GM12878 (cell line): Measurements from ENCODE around the gene LHFPL3. TPM values are rescaled to one million over a fixed set of nuclear protein-coding genes. Genes with fewer than 3 reads are reported as not detected.

Experiments
- ATAC-seq: fragments of 200-7000 bp; cut with Tn5 transposase; 3 replicates; pipeline ENCODE4 v1.9.1; 2020; ENCODE audit warnings: mild to moderate bottlenecking, moderate library complexity
- BruUV-seq: library from RNA; stranded (reverse); fragments of 400-500 nt; replicated peaks from 2 replicates; lab custom pipeline; 2021; lab: Mats Ljungman, UMichigan
- CTCF ChIA-PET: fragments of 300-600 bp; sonication (Branson Sonifier 250); formaldehyde crosslinking; extraction: SDS; loops from one replicate; lab custom pipeline; 2021; ENCODE audit warnings: inconsistent platforms; lab: Yijun Ruan, JAX
- POLR2A ChIA-PET: fragments of 350-600 bp; formaldehyde crosslinking; extraction: SDS; loops from one replicate; lab custom pipeline; 2021; ENCODE audit warnings: inconsistent platforms; lab: Charles Lee
- RAD21 ChIA-PET: fragments of 300-600 bp; sonication (Branson Sonifier 250); formaldehyde crosslinking; loops from one replicate; lab custom pipeline; 2023; ENCODE audit warnings: antibody characterized with exemption; ENCODE audit not compliant: unreplicated experiment; lab: Charles Lee
- SMC1A ChIA-PET: fragments of 300-600 bp; sonication (Branson Sonifier 250); formaldehyde crosslinking; loops from one replicate; lab custom pipeline; 2023; ENCODE audit not compliant: unreplicated experiment, uncharacterized antibody; lab: Charles Lee
- DNase-seq: peaks from one replicate; pipeline ENCODE4 v3.0.0-alpha.2; 2011; ENCODE audit warnings: low read depth, low spot score
- FAIRE-seq: peaks from 3 replicates; lab custom pipeline; 2011; peaks lifted over from hg19 to GRCh38; lab: Jason Lieb, UNC
- H2AFZ ChIP-seq: 2 replicates; pipeline ENCODE4 v1.6.0; 2011; ENCODE audit warnings: low read depth, low read length, control low read depth; ENCODE audit not compliant: control insufficient read depth
- H3K27ac ChIP-seq: 2 replicates; pipeline ENCODE4 v1.5.1; 2011; ENCODE audit warnings: control low read depth; ENCODE audit not compliant: control insufficient read depth, insufficient read depth
- H3K27me3 ChIP-seq, 2 experiments: replicated peaks in 1 of 2; 2 replicates each; pipeline versions ENCODE4 v1.6.0 to v1.6.1; 2011; ENCODE audit warnings: low read length in 1 of 2; ENCODE audit not compliant: control insufficient read depth in 2 of 2, insufficient read depth in 2 of 2
- H3K36me3 ChIP-seq, 2 experiments: 2 replicates each; pipeline ENCODE4 v1.5.1; 2011; ENCODE audit warnings: low read length in 1 of 2; ENCODE audit not compliant: control insufficient read depth in 2 of 2, insufficient read depth in 2 of 2
- H3K4me1 ChIP-seq: 2 replicates; pipeline ENCODE4 v1.6.1; 2011; ENCODE audit warnings: mild to moderate bottlenecking, low read length, moderate library complexity, mixed read lengths; ENCODE audit not compliant: control insufficient read depth, insufficient read depth
- H3K4me2 ChIP-seq: 2 replicates; pipeline ENCODE4 v1.6.0; 2011; ENCODE audit warnings: control low read depth; ENCODE audit not compliant: control insufficient read depth, insufficient read depth
- H3K4me3 ChIP-seq: fragments of 200-600 bp; sonication (generic); 2 replicates; pipeline ENCODE4 v1.5.1; 2016
- H3K79me2 ChIP-seq: 2 replicates; pipeline ENCODE4 v1.6.0; 2011; ENCODE audit warnings: low read length; ENCODE audit not compliant: control insufficient read depth, insufficient read depth
- H3K9ac ChIP-seq: 2 replicates; pipeline ENCODE4 v1.8.0; 2011; ENCODE audit warnings: low read length, control low read depth, mixed read lengths; ENCODE audit not compliant: control insufficient read depth, insufficient read depth
- H3K9me3 ChIP-seq: replicated peaks from 3 replicates; pipeline ENCODE4 v1.5.1; 2011; ENCODE audit warnings: mild to moderate bottlenecking, low read length; ENCODE audit not compliant: control insufficient read depth, insufficient read depth
- H4K20me1 ChIP-seq: 2 replicates; pipeline ENCODE4 v1.6.0; 2011; ENCODE audit not compliant: control insufficient read depth, insufficient read depth
- BMI1 ChIP-seq: fragments of 450-650 bp; IDR thresholded peaks from 2 replicates; pipeline ENCODE4 v1.6.1; 2016; ENCODE audit warnings: mild to moderate bottlenecking, moderate library complexity, borderline replicate concordance
- GABPA ChIP-seq: IDR thresholded peaks from 2 replicates; pipeline ENCODE4 v1.6.1; 2014; ENCODE audit warnings: antibody characterized with exemption, low read depth, mild to moderate bottlenecking, inconsistent platforms
- IRF4 ChIP-seq: IDR thresholded peaks from 2 replicates; pipeline ENCODE4 v1.6.1; 2011; ENCODE audit warnings: low read depth, low read length
- KLF5 ChIP-seq: fragments of 450-650 bp; IDR thresholded peaks from 2 replicates; pipeline ENCODE4 v1.6.1; 2014; ENCODE audit warnings: mild to moderate bottlenecking; ENCODE audit not compliant: partially characterized antibody
- MTA2 ChIP-seq: fragments of 450-650 bp; IDR thresholded peaks from 2 replicates; pipeline ENCODE4 v1.6.1; 2016; ENCODE audit warnings: low read depth, mild to moderate bottlenecking, moderate library complexity
- MYB ChIP-seq: fragments of 150-350 bp; IDR thresholded peaks from 2 replicates; pipeline ENCODE4 v1.6.1; 2014; ENCODE audit warnings: mild to moderate bottlenecking, low read depth, low read length, borderline replicate concordance
- NBN ChIP-seq: fragments of 450-650 bp; IDR thresholded peaks from 2 replicates; pipeline ENCODE4 v1.6.1; 2016
- NFYA ChIP-seq: IDR thresholded peaks from 2 replicates; pipeline ENCODE4 v1.6.1; 2011; ENCODE audit warnings: low read depth, mild to moderate bottlenecking, low read length, improper control_type of control experiment, borderline replicate concordance
- NR2C2 ChIP-seq: IDR thresholded peaks from 2 replicates; pipeline ENCODE4 v1.6.1; 2011; ENCODE audit warnings: borderline replicate concordance, low read depth; ENCODE audit not compliant: control insufficient read depth, insufficient read length
- NR2F1 ChIP-seq: fragments of 450-650 bp; conservative IDR thresholded peaks from 2 replicates; pipeline ENCODE4 v1.6.1; 2017; ENCODE audit warnings: mild to moderate bottlenecking
- RBBP5 ChIP-seq: fragments of 200-600 bp; sonication (generic); conservative IDR thresholded peaks from 2 replicates; pipeline ENCODE4 v1.6.1; 2016
- RFX5 ChIP-seq: IDR thresholded peaks from 2 replicates; pipeline ENCODE4 v1.6.1; 2011; ENCODE audit warnings: low read depth, low read length, improper control_type of control experiment
- SMARCA5 ChIP-seq: fragments of 450-650 bp; IDR thresholded peaks from 2 replicates; pipeline ENCODE4 v1.6.1; 2017; ENCODE audit warnings: mild to moderate bottlenecking
- SMC3 ChIP-seq: IDR thresholded peaks from 2 replicates; pipeline ENCODE4 v1.6.1; 2011; ENCODE audit warnings: low read length, improper control_type of control experiment, borderline replicate concordance
- SP1 ChIP-seq: IDR thresholded peaks from one replicate; pipeline ENCODE4 v1.6.1; 2011; ENCODE audit warnings: low read depth, low read length
- SPI1 ChIP-seq: IDR thresholded peaks from 2 replicates; pipeline ENCODE4 v1.6.1; 2011; ENCODE audit warnings: low read depth, mild to moderate bottlenecking, low read length, moderate library complexity, borderline replicate concordance; ENCODE audit not compliant: insufficient read depth
- SREBF2 ChIP-seq: IDR thresholded peaks from 2 replicates; pipeline ENCODE4 v1.6.1; 2012; ENCODE audit warnings: mild to moderate bottlenecking, low read length
- SUZ12 ChIP-seq: fragments of 200-600 bp; sonication (generic); IDR thresholded peaks from one replicate; pipeline ENCODE4 v1.6.1; 2018; ENCODE audit warnings: antibody characterized with exemption, mild to moderate bottlenecking; ENCODE audit not compliant: unreplicated experiment
- TARDBP ChIP-seq: IDR thresholded peaks from 2 replicates; pipeline ENCODE4 v1.6.1; 2016; ENCODE audit warnings: borderline replicate concordance
- ZNF207 ChIP-seq: fragments of 450-650 bp; IDR thresholded peaks from 2 replicates; pipeline ENCODE4 v1.6.1; 2014; ENCODE audit warnings: antibody characterized with exemption, mild to moderate bottlenecking, borderline replicate concordance
- WGBS: methylation state at CpG from one replicate; pipeline ENCODE4 v1.1.6; 2016; ENCODE audit warnings: low lambda C conversion rate; ENCODE audit not compliant: insufficient replicate concordance, insufficient coverage; ENCODE audit errors: missing lambda C conversion rate; 5-methylcytosine and 5-hydroxymethylcytosine counted together
- in situ Hi-C: fragments of 300-500 bp; cut with MboI; formaldehyde crosslinking; loops from 9 replicates; pipeline ENCODE4 v1.14.3; 2018; ENCODE audit warnings: mixed read lengths
- intact Hi-C: fragments of 100-400 bp; cut with micrococcal nuclease; formaldehyde crosslinking; loops from one replicate; pipeline ENCODE4 v1.14.2; 2022; ENCODE audit not compliant: unreplicated experiment
- polyA plus RNA-seq, 11 experiments: library from polyadenylated mRNA; depleted of rRNA in 4 of 11; unstranded in 6 of 11; stranded (reverse) in 5 of 11; fragments of >200 nt; fragmentation: Nextera tagmentation in 4 of 11; fragmentation: Illumina TruSeq in 1 of 11; extraction: Ambion mirVana in 4 of 11; extraction: Trizol in 1 of 11; gene quantifications; 1 replicate in 1 of 11; 2 replicates in 10 of 11; pipeline versions ENCODE4 v1.2.1 to v1.2.3, GENCODE V29; 2011 to 2016; ENCODE audit warnings: inconsistent platforms in 2 of 11, missing spikeins in 2 of 11, low read depth in 1 of 11
- total RNA-seq, 4 experiments: library from RNA; depleted of rRNA in 3 of 4; stranded (reverse); fragments of >200 nt in 3 of 4; fragmentation: Illumina TruSeq in 1 of 4; extraction: Trizol in 1 of 4; gene quantifications; 2 replicates each; pipeline versions ENCODE4 v1.2.1 to v1.2.3, GENCODE V29; 2013 to 2021
- TF ChIP-seq, protein P1 (sequence below), 3 experiments: IDR thresholded peaks in 2 of 3; conservative IDR thresholded peaks in 1 of 3; 2 replicates each; pipeline ENCODE4 v1.5.1; 2011; ENCODE audit warnings: low read depth in 3 of 3, low read length in 3 of 3, mild to moderate bottlenecking in 3 of 3, control low read depth in 2 of 3, moderate library complexity in 2 of 3, inconsistent platforms in 1 of 3, mixed read lengths in 1 of 3; ENCODE audit not compliant: control insufficient read depth in 2 of 3, insufficient read depth in 1 of 3; ENCODE audit errors: extremely low read depth in 1 of 3

The LHFPL3 gene
- total and polyA plus RNA-seq, 10 of the 15 experiments (the other 5 are each of a cell fraction or from before 2014, with no cell fraction given), result 0.09 TPM; not detected in 9

DNA sequence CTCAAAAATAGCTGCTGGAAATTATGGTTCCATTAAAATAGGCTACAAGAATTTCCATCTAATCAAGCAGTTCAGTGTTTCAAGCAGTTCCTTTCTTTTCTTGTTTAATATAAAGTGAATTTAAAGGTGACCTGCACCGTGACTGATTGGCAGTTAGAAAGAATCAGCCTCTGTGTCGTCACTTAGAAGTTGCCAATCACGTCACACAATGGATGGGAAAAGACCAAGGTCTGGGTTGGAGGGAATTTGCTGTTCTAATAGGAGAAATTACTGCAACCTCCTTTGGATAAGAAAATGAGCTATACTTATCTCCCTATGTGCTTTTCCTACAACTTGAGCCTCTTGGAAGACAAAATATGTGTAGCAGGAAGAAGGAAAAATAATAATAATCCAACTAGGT lies 466.2 kb downstream of the LHFPL3 start:
- BruUV-seq, result no TSS peak
- Histone ChIP-seq H3K4me3 (no peak overlapping the region), H4K20me1 (no peaks in the 10 kb centered on the region), H3K79me2 (no peaks in the 10 kb centered on the region), H3K9ac (no peak overlapping the region), H3K9me3 (no peaks in the 10 kb centered on the region), H2AFZ (no peak overlapping the region), H3K4me1 (no peaks in the 10 kb centered on the region), H3K27me3 (no peaks in the 10 kb centered on the region; a peak in 1 of 4 replicates), H3K36me3 (no peaks in the 10 kb centered on the region), H3K4me2 (no peak overlapping the region), H3K27ac (no peak overlapping the region)
- ChIA-PET RAD21 (no interaction called here), POLR2A (no interaction called here), SMC1A (no interaction called here), CTCF (no interaction called here)
- ATAC-seq, result no peak
- WGBS, result 0% methylated on average over 3 of the region's 3 CpGs
- no peak for DNase-seq
- intact Hi-C loops (no loop called here), in situ Hi-C loops (no loop called here)
- TF ChIP-seq MYB, result no peak
- TF ChIP-seq SPI1, result no peak
- no peak for TF ChIP-seq RFX5
- TF ChIP-seq SP1, result no peak
- TF ChIP-seq NR2F1, result no peak
- TF ChIP-seq KLF5, result no peak
- no peak for TF ChIP-seq BMI1
- no peak for TF ChIP-seq TARDBP
- TF ChIP-seq NR2C2, result no peak
- no peak for FAIRE-seq

DNA sequence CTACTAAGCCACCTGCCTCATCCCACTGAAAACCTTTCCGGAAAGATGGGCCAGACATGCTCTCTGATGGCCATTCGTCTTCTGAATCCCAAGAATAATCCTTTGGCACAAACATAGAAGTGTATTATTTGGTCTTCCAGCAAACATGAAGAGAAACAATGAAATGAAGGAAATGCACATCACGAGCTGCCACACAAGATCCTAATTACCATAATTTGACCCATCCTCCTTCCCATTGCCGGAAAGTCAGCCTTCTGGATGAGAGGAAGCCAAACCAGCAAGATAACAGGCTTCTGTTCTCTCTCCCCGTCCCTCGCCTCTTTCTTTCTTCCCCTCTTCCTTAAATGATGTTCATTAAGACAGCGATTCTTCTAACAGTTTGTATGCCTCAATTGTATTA lies 466.7 kb downstream of the LHFPL3 start:
- no peaks in the 10 kb centered on the region for H3K79me2 ChIP-seq
- H3K36me3 ChIP-seq, result no peaks in the 10 kb centered on the region
- no peak overlapping the region for H2AFZ ChIP-seq
- intact Hi-C loops, result no loop called here
- SMC1A ChIA-PET, result no interaction called here
- no peaks in the 10 kb centered on the region; a peak in 1 of 4 replicates for H3K27me3 ChIP-seq
- in situ Hi-C loops, result no loop called here
- POLR2A ChIA-PET, result no interaction called here
- no peaks in the 10 kb centered on the region for H3K9me3 ChIP-seq
- no peak overlapping the region for H3K4me2 ChIP-seq
- no peak overlapping the region for H3K9ac ChIP-seq
- CTCF ChIA-PET, result no interaction called here
- no TSS peak for BruUV-seq
- RAD21 ChIA-PET, result no interaction called here
- no peaks in the 10 kb centered on the region for H3K4me1 ChIP-seq
- FAIRE-seq (no peak), DNase-seq (no peak), ATAC-seq (no peak)
- H3K27ac ChIP-seq, result no peak overlapping the region
- H4K20me1 ChIP-seq, result no peaks in the 10 kb centered on the region
- 16% methylated on average over 7 of the region's 7 CpGs for WGBS
- H3K4me3 ChIP-seq, result no peak overlapping the region
- TF ChIP-seq RBBP5 (no peak), MTA2 (no peak), SREBF2 (no peak), SUZ12 (no peak), GABPA (no peak), SMARCA5 (no peak), NBN (no peak), SMC3 (no peak), IRF4 (no peak), NFYA (no peak), ZNF207 (no peak)
- TF ChIP-seq, protein P1, sequence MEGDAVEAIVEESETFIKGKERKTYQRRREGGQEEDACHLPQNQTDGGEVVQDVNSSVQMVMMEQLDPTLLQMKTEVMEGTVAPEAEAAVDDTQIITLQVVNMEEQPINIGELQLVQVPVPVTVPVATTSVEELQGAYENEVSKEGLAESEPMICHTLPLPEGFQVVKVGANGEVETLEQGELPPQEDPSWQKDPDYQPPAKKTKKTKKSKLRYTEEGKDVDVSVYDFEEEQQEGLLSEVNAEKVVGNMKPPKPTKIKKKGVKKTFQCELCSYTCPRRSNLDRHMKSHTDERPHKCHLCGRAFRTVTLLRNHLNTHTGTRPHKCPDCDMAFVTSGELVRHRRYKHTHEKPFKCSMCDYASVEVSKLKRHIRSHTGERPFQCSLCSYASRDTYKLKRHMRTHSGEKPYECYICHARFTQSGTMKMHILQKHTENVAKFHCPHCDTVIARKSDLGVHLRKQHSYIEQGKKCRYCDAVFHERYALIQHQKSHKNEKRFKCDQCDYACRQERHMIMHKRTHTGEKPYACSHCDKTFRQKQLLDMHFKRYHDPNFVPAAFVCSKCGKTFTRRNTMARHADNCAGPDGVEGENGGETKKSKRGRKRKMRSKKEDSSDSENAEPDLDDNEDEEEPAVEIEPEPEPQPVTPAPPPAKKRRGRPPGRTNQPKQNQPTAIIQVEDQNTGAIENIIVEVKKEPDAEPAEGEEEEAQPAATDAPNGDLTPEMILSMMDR (IDR thresholded peaks at IDR 0.05 in 2 of 3, conservative IDR thresholded peaks at IDR 0.05 in 1 of 3; ENCODE audit: control insufficient read depth in 2 of 3, extremely low read depth in 1 of 3, insufficient read depth in 1 of 3, low read depth in 3 of 3, low read length in 3 of 3), result no peak
